NCI-H128 (cell line): Measurements from ENCODE around the gene NRXN2.

ENCODE experiments used
- DNase-seq: peaks from one replicate; lab custom pipeline; 2025; ENCODE audit not compliant: unreplicated experiment; lab: John Stamatoyannopoulos, UW

NRXN2 gene

GRCh38 chr11:64654439-64654838, 68.6 kb downstream of the NRXN2 start:
- DNase-seq: no peak

GRCh38 chr11:64653388-64653973, 69.5 kb downstream of the NRXN2 start:
- DNase-seq: no peak

- DNase-seq: peak; percentile 60
Observed at GRCh38 chr11:64652586-64653387, 70.2 kb downstream of the NRXN2 start.

DNA sequence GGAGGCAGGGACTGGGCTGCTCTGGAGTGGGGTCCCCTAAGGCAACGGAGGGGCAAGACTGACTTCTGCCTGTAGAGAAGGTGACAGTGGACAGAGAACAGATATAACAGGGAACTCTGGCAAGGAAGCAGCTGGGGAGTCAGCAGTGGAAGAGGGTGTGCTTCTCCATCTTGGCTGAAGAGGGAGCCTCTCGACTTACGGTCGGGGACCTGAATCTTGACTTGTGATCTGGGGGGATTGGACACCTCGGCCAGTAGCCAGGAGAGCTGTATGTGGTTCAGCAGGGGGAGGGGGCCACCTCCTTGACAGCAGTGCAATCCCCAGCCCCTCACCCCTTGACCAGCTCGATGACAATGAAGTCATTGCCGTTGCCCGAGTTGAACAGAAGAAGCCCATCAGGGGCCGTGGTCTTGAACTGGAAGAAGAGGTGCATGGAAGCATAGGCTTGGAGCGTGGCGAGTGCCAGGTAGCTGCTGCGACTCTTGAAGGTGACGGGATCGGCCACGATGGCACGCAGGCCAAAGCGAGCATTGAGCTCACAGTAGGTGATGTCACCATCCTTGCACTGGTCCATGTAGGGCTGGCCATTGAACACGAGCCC, 72.0 kb downstream of the NRXN2 start:
- DNase-seq: no peak

DNA sequence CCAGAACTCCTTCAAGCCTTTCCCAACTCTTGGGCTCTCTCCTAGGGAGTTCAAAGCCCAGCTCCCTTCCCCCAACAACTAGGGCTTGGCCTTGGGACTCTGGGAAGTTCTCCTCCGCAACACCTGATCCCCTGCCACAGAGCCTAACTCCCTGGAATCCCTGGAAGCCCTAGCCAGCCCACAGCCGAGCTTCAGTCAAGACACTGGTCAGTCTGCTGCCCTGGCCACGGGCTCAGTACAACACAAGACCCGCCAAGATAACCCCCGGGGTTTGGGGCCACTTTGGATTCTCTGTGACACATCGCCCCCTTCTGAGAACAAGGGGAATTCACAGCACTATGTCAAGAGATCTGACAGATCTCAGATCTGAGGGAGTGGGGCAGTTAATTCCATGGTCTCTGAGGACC, 73.7 kb downstream of the NRXN2 start:
- DNase-seq: no peak

DNA sequence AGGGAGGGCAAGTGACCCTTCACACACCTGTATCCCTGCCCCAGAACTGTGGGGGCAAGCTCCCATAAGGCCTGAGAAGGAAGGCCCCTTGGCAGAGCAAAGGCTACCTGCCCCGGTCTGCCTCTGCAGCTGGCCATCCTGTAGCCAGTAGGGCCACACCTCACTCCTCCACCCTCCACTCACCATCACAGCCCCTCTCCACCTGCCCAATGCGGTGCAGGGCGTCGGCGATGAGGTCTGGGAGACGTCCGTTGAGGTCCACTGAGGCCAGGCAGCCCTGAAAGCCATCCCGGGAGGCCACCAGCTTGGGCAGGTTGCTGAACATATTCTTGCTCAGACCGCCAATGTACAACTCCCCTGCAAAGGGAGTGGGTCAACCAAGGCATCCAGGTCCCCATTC, 74.4 kb downstream of the NRXN2 start:
- no peak for DNase-seq

DNA sequence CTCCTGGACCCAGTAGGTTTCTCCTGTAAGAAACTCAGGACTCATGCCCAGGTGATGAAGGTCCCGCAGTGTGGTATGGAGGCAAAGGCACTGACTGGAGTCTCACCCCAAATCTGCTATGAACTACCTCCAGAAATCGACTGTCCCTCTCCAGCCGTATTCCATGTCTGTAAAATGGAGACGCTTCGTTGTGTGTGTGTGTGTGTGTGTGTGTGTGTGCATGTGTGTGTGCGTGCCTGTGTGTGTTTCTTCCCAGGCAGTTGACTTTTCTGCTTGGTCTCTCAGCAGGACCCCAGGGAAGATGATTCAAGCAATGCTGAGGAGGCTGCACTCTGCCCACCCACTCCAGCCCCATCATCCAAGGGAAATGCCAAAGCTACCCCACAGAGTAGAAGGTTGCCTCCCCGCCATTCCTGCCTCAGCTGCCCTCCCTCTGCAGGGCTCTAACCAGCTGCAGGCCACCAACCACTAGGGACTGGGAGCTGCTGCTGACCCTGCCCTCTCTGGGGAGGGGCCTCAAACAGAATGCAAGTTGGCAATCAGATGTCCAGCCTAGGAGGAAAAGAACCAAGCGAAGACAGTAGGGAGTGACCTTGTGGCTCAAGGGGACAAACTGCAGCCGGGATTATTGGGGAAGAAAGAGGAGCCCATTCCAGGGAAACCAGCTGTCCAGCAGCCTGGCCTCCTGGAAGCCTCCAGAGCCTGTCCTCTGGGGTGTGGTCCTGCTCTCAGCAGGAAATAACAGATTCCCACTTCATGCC, 75.8 kb downstream of the NRXN2 start:
- DNase-seq: no peak

DNA sequence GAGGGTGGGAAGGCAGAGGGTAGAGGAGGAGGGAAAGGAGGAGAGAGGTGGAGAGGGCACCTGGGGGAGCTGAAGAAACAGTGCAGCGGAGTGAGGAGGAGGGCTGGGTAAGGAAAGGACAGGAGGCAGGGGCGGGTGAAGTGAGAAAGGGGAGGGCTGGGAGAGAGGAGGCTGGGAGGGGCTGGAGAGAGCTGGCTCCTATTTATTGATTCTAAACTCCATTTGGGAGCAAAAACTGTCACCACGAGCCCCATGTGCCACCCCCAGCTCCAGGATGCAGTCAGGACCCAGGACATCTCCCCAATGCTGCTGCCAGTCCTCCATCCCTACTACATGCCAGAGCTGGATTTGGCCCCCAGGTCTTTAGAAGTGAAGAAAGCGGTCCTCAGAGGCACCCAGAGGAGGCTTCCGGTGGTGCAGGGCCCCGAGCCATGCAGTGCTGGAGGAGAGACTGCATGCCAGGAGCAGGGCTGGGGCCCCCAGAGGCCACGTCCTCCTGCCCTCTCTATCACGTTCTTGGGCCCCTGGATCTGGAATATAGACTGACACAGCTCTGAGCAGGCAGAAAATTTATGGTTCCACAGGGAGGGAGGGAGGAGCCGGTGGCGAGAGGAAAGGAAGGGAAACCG, 78.2 kb downstream of the NRXN2 start:
- DNase-seq: no peak

- no peak for DNase-seq
Observed at GRCh38 chr11:64643920-64644646, 78.9 kb downstream of the NRXN2 start.

- DNase-seq: no peak
Observed at GRCh38 chr11:64643256-64643881, 79.6 kb downstream of the NRXN2 start.

GRCh38 chr11:64642871-64643255, 80.1 kb downstream of the NRXN2 start:
- DNase-seq: no peak

- DNase-seq: no peak
Observed at GRCh38 chr11:64642418-64642735, 80.6 kb downstream of the NRXN2 start.

GRCh38 chr11:64641596-64642417, 81.2 kb downstream of the NRXN2 start:
- no peak for DNase-seq

DNA sequence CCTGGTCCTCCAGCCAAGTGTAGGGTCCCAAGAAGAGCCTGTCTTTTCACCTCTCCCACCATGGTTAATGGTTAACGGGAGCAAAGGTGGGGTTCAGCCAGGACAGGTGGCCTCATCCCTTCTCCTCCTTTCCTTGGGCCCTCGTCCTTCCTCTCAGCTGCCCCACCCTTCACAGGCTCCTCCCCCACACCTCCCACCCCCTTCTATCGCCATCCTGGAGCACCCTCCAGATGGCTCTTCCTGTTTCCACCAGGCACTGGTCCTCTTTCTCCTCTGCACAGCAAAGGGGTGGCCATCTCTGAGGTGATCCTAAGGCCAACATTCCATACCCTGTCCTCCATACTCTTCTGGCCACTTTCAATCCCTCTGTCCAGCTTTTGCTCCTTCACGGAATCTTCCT, 83.1 kb downstream of the NRXN2 start:
- DNase-seq: no peak

- DNase-seq: no peak
Observed at GRCh38 chr11:64638829-64639228, 84.2 kb downstream of the NRXN2 start.

- no peak for DNase-seq
Observed at GRCh38 chr11:64638018-64638665, 84.9 kb downstream of the NRXN2 start.

DNA sequence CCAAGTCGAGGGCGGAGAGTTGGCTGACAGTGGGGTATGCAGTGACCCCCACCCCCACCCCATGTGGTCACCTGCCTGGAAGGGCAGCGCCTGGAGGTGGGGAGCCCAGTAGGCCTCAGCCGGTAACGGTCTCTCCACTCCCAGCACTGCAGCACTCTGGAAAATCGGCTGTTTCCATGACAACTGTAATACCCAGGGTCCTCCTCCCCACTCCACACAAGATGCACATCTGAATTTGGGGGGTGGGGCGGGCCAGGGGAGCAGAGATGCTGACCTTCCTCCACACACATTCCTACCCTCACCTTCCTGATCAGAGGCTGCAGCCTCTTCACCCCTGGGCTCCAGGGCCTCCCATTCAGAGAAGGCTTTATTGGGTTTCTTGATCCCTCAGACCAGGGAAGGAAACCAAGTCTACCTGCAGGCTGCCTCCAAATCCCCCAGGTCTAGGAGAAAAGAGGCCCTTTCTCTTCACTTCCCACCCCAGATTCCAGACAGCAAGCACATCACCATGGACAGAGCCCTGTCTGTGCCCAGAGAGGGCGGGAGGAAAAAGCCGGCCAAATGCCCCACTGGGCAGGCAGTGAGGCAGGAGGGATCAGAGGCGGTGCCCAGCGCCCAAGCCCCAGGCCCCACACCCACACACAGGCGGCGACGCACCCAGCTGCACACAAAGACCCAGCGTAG, 85.5 kb downstream of the NRXN2 start:
- no peak for DNase-seq

DNA sequence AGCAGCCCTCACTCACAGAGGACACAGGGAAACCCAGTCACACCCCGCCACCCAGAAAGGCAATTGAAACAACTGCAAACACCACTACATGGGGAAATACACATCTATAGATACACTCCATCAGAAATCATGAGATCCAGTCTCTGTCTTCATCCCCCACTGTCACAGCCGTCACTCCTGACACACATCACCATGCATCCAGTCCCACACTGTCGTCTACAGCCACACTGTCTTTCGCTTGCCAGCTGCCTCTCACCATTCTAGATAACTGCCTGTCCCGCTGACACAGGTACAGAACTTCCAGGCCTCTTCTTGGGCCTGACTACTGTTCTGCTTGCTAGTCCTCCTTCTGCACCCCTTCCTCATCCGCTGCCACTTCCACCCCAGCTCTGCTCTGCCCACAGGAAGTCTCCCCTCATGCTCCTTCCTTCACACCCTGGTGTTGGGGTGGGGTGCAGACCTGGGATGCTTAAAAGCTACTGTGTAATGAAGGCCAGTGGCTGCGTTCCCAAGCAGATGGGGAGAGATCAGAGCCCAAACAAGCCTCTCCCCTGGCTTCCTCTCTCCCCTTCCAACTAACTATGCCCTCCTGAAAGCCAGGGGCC, 89.3 kb downstream of the NRXN2 start:
- no peak for DNase-seq
